LHCN-M2 (cell line): ENCODE measurements around the gene STX11. TPM values are rescaled to one million over a fixed set of nuclear protein-coding genes. Genes with fewer than 3 reads are reported as not detected.

Source experiments
- DNase-seq: peaks from one replicate; pipeline ENCODE4 v3.0.0-alpha.2; 2012; ENCODE audit warnings: low read depth
- total RNA-seq: library from RNA; depleted of rRNA; stranded (reverse); fragments of >200 nt; gene quantifications from 2 replicates; pipeline ENCODE4 v1.2.3, GENCODE V29; 2014; rRNA removed

The STX11 gene
- total RNA-seq, 1 experiment from 2014 or later, result 7.4 TPM

- no peak for DNase-seq
These were observed 64.5 kb downstream of the STX11 start for GRCh38 chr6:144214622-144215401.

DNA sequence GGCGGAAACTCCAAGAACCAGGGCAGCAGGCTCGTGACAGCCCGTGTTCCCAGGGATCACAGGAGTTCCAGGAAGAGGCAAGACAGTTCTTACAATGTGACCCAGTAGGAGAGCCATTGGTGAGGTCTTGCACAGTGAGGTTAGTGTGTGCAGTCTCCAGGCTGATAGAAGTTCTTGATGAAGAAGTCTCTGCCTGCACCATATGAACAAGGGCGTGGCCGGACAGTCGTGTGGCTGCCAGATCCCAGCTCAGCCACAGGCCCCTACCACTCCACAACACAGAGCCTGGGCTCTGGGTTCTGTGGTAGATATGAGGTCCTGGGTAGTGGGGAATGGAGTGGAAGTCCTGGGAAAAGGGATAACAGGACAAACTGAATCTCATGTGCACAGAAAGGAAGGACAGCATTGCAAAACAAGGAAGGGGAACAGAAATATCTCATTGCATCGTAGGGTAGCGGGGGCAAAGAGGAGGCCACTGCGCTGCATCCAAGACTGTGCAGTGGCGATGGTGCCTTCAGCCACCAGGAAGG, 65.2 kb downstream of the STX11 start:
- DNase-seq, result peak; percentile 38

DNA sequence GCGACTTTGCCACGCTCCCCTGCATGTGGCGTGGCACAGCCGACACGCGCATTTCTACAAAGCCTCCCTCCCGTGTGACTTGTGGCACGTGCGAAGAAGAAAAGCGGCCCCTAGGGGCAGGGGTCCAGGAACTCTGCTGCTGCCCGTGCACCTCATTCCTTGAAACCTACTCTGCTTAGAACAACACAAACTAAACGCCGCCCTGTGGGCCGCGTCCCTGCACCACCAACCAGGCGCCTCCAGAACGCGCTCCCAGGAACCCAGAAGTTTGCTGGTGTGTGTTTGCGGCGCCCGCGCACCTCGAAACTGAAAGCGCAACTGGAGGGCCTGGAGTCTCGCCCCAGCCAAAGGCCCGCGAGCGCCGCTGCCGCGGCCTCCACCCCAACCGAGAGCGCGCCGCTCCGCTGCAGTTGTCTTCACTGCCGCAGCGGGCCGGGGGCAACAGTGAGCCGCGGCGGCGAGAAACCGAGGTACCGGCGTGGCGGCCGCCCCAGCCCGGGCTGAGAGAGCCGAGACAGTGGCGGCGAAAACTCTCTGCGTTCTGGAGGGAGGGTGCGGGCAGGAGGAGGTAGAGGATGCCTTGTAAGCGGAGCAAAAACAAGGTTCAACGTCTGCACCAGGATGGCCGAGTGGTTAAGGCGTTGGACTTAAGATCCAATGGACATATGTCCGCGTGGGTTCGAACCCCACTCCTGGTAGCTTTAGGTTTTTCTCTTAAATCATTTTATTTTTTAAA, 65.8 kb downstream of the STX11 start:
- peak; percentile 95 for DNase-seq

DNA sequence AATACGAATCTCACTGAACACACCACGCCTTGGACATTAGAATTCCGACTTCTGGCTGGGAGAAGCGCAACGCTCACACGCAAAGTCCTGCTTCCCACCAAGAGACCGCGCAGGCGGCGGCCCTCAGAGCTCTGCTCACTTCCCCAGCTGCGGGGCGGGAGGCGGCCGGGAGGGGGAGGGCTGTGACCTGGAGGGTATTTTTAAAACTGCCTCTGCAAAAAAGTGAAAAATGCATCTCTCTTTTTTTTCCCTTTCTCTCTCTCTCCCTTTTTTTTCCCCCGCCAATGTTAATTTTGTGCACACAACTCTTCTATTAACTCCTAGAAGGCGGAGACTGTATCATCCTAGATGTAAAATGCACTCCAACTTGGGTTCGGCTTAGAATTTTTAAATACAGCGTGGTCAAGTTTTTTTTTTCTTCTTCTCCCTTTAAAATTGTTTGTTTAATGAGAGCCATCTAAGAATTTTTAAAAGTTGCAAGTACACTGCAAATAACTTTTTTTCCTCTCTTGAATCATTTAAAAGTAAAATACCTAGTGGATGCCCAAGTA, 66.4 kb downstream of the STX11 start:
- peak; percentile 94 for DNase-seq

- no peak for DNase-seq
These were observed 66.9 kb downstream of the STX11 start for GRCh38 chr6:144217264-144217663.

DNA sequence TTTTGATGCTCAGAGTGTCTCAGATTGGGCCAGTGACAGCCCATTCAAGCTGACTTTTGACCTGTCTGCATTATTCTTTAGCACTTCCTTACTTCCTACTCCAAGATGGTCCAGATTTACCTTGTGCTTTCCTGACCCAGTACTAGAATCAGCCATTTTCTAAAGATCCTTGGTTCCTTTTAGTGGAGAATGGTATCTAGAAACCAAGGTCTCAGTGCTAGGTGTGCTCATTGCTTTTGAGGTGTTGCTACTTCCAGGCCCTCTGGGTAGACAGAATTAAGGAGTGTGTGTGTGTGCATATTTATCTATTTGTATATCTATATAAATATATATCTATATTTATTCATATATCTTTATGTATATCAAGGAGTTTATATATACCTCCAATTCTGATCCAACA, 67.5 kb downstream of the STX11 start:
- DNase-seq, result no peak

GRCh38 chr6:144219056-144219685, 68.9 kb downstream of the STX11 start:
- DNase-seq, result peak; percentile 58

DNA sequence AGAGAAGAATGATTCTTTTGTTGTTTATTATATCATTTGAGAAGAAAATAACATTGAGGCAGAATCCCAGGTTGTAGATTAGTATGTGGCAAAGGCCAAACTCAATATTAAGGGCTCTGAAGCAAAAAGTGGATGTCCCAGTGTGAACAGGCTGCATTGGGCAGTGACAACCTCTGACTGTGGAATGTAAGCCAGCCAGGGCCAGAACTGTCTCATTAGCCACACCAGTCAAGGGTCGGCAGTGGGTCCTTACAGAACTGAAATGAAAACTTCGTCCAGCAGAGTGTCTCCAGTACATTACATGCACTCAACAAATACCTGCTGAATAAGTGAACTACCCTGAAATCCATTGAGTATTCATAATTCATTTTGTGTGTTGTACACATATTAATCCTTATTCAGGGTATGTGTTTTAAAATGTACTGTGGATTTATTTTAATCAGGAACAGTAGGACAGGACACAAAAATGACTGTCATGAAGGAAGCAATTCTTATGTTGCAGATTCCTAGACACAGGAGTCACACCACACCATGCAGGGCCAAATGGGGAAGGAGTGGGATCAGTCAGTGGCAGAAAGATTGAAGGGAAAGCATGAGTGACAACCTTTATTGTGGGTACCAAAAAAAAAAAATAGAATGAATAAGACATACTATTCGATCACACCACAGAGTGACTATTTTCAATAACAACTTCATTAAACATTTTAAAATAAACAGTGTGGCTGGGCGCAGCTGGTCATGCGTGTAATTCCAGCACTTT, 69.9 kb downstream of the STX11 start:
- no peak for DNase-seq

DNA sequence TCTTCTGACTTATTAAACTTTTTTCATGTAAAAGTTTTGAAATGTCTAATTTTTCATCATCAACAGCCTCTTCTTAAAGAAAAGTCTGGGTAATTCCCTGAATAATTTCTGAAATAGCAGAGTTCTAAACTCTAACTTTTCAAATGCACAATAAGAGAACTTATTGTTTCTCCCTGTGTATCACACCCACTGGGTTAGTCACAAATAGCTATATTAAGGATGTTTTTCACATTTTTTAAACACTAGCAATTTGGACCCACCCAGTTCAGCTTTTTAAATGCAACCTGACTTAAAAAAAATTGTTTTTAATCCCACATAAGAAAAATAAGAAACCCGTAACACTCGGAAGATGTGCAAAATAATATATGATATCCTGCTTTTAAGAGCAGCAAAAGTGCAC, 73.4 kb downstream of the STX11 start:
- no peak for DNase-seq

DNA sequence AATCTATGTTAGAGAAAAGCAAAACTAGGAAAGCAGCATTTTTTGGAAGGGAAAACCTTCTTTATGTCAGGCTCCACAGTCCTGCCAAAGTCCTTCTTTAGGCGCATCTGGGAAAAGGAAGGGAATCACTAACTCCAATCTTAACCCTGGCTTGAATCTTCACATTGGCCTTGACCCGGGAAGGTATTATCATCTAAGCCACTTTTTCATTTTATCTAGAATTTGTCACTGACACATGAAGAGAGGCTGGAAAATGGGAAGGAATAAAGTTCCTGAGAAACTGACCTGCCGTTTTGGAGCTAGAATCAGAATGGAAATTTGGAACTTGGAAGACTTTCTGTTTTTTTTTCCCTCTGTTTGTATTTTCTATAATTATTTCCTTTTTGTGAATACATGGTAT, 81.4 kb downstream of the STX11 start:
- no peak for DNase-seq

- DNase-seq, result no peak
These were observed 82.0 kb downstream of the STX11 start for GRCh38 chr6:144232176-144232831.

GRCh38 chr6:144232832-144233230, 82.5 kb downstream of the STX11 start:
- no peak for DNase-seq

- no peak for DNase-seq
These were observed 84.1 kb downstream of the STX11 start for GRCh38 chr6:144234399-144234798.

DNA sequence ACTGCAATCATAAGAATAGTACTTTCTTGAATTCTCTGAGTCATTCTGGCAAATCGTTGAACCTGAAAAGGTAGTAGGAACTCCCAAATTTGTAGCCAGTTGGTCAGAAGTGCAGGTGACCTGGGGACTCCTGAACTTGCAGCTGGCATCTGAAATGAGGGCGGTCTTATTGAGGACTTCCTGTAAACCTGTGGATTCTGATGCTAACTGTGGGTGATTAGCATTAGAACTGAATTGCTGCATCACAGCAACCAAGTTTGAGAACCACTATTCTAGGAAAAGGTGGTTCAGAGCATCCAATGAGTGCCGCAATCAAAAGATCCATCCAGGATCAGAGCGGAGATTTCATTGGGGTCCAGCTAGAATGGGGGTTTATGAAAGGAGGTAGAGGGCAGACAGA, 84.6 kb downstream of the STX11 start:
- no peak for DNase-seq

Other genes starting within 250 kb of the STX11 start
- gene PLAGL1, start 142.3 kb upstream of the STX11 start, total RNA-seq, result 9.2 and 13.7 TPM in 2 replicates
- 167 and 186 TPM in 2 replicates for gene SF3B5, start 54.9 kb upstream of the STX11 start, total RNA-seq
- gene UTRN, start 134.8 kb downstream of the STX11 start, total RNA-seq, result 71.8 and 92.4 TPM in 2 replicates